K562 (cell line): ENCODE measurements around the gene CLDN7. TPM values are rescaled to one million over a fixed set of nuclear protein-coding genes. Genes with fewer than 3 reads are reported as not detected.

Experiments used
- BCOR ChIP-seq: fragments of 450-650 bp; IDR thresholded peaks from 2 replicates; pipeline ENCODE4 v1.6.1; 2016
- BRCA1 ChIP-seq, 2 experiments: fragments of 450-650 bp in 1 of 2; sonication (generic) in 1 of 2; formaldehyde crosslinking in 1 of 2; IDR thresholded peaks; 2 replicates each; pipeline versions ENCODE4 v1.5.0 to v1.6.1; 2017 to 2020; ENCODE audit warnings: mild to moderate bottlenecking in 1 of 2, missing genetic modification reagents in 1 of 2
- CBX5 ChIP-seq: IDR thresholded peaks from 2 replicates; pipeline ENCODE4 v1.6.1; 2014; ENCODE audit warnings: low read depth, borderline replicate concordance
- E2F6 ChIP-seq, 2 experiments: IDR thresholded peaks; 2 replicates each; pipeline ENCODE4 v1.6.1; 2011; ENCODE audit warnings: borderline replicate concordance in 1 of 2, control low read depth in 1 of 2, low read depth in 1 of 2, low read length in 1 of 2, mild to moderate bottlenecking in 1 of 2, mixed read lengths in 1 of 2, moderate library complexity in 1 of 2; ENCODE audit not compliant: insufficient read depth in 1 of 2, insufficient read length in 1 of 2, poor library complexity in 1 of 2, severe bottlenecking in 1 of 2; ENCODE audit errors: extremely low read depth in 1 of 2
- ETS2 ChIP-seq: IDR thresholded peaks from 2 replicates; pipeline ENCODE4 v1.6.1; 2016; ENCODE audit warnings: borderline replicate concordance, missing genetic modification characterization, mild to moderate bottlenecking, moderate library complexity, missing compliant biosample characterization; ENCODE audit not compliant: poor library complexity, severe bottlenecking
- GABPB1 ChIP-seq: sonication (generic); formaldehyde crosslinking; IDR thresholded peaks from 2 replicates; pipeline ENCODE4 v1.8.0; 2022; ENCODE audit warnings: mild to moderate bottlenecking, missing genetic modification reagents
- GMEB1 ChIP-seq: fragments of 250-450 bp; sonication (Bioruptor Pico); IDR thresholded peaks from 2 replicates; pipeline ENCODE4 v1.4.0; 2020; ENCODE audit warnings: mild to moderate bottlenecking
- KLF10 ChIP-seq: fragments of 250-450 bp; sonication (Bioruptor Pico); IDR thresholded peaks from 2 replicates; pipeline ENCODE4 v1.6.1; 2021; ENCODE audit warnings: matching md5 sums
- MBD2 ChIP-seq: sonication (generic); IDR thresholded peaks from 2 replicates; pipeline ENCODE4 v1.6.1; 2016; ENCODE audit warnings: low read depth, borderline replicate concordance
- MCM2 ChIP-seq: fragments of 450-650 bp; IDR thresholded peaks from 2 replicates; pipeline ENCODE4 v1.6.1; 2017; ENCODE audit warnings: low read depth, mild to moderate bottlenecking
- SRF ChIP-seq, 2 experiments: fragments of 250-450, 450-650 bp in 1 of 2; sonication (Bioruptor Pico) in 1 of 2; sonication (generic) in 1 of 2; formaldehyde crosslinking; IDR thresholded peaks; 2 replicates each; pipeline versions ENCODE4 v1.5.0 to v1.5.1; 2020 to 2022; ENCODE audit warnings: mild to moderate bottlenecking in 1 of 2, missing genetic modification reagents in 1 of 2
- TAF7 ChIP-seq: fragments of 450-650 bp; IDR thresholded peaks from 2 replicates; pipeline ENCODE4 v1.6.1; 2016; ENCODE audit warnings: missing genetic modification characterization, missing compliant biosample characterization
- TBL1XR1 ChIP-seq, 2 experiments: IDR thresholded peaks; 2 replicates each; pipeline ENCODE4 v1.6.1; 2012; ENCODE audit warnings: improper control_type of control experiment in 2 of 2, low read length in 2 of 2, mild to moderate bottlenecking in 1 of 2
- ZBTB7A ChIP-seq: IDR thresholded peaks from 2 replicates; pipeline ENCODE4 v1.6.1; 2011; ENCODE audit warnings: low read depth, mild to moderate bottlenecking, low read length, moderate library complexity, borderline replicate concordance; ENCODE audit not compliant: control insufficient read depth
- ZFP36 ChIP-seq: fragments of 150-350 bp; IDR thresholded peaks from 2 replicates; pipeline ENCODE4 v1.6.1; 2018; ENCODE audit warnings: low read length, low read depth; ENCODE audit not compliant: partially characterized antibody
- ZNF121 ChIP-seq: sonication (generic); formaldehyde crosslinking; conservative IDR thresholded peaks from 2 replicates; pipeline ENCODE4 v1.8.0; 2022; ENCODE audit warnings: missing genetic modification reagents
- ZNF224 ChIP-seq: sonication (generic); formaldehyde crosslinking; IDR thresholded peaks from 2 replicates; pipeline ENCODE4 v1.8.0; 2022; ENCODE audit warnings: mild to moderate bottlenecking, missing genetic modification reagents
- polyA plus RNA-seq, 8 experiments: library from polyadenylated mRNA; depleted of rRNA in 4 of 8; stranded (reverse) in 5 of 8; unstranded in 3 of 8; fragments of >200 nt; fragmentation: Nextera tagmentation in 2 of 8; fragmentation: Illumina TruSeq in 1 of 8; extraction: Ambion mirVana in 2 of 8; extraction: Trizol in 1 of 8; gene quantifications; 2 replicates each; pipeline versions ENCODE4 v1.2.1 to v1.2.3, GENCODE V29; 2011 to 2014; ENCODE audit warnings: inconsistent platforms in 1 of 8, missing spikeins in 1 of 8
- total RNA-seq, 7 experiments: library from RNA; depleted of rRNA in 6 of 7; stranded (reverse); fragments of >200 nt in 6 of 7; fragmentation: Illumina TruSeq in 2 of 7; extraction: Trizol in 2 of 7; gene quantifications; 2 replicates each; pipeline versions ENCODE4 v1.2.1 to v1.2.3, GENCODE V29; 2011 to 2021; ENCODE audit warnings: low replicate concordance in 1 of 7
- TF ChIP-seq, protein P1 (sequence below), 2 experiments: fragments of 200-800 bp in 1 of 2; sonication (Bioruptor generic) in 1 of 2; sonication (generic) in 1 of 2; formaldehyde crosslinking in 1 of 2; IDR thresholded peaks in 1 of 2; conservative IDR thresholded peaks in 1 of 2; 2 replicates each; pipeline versions ENCODE4 v1.5.0 to v1.6.1; 2016 to 2020; ENCODE audit warnings: missing compliant biosample characterization in 1 of 2, missing genetic modification characterization in 1 of 2, missing genetic modification reagents in 1 of 2

The CLDN7 gene
- total and polyA plus RNA-seq, 9 of the 15 experiments (the other 6 are each of a cell fraction or from before 2014, with no cell fraction given), result 2.2 to 14.5 (median 7.6) TPM

DNA sequence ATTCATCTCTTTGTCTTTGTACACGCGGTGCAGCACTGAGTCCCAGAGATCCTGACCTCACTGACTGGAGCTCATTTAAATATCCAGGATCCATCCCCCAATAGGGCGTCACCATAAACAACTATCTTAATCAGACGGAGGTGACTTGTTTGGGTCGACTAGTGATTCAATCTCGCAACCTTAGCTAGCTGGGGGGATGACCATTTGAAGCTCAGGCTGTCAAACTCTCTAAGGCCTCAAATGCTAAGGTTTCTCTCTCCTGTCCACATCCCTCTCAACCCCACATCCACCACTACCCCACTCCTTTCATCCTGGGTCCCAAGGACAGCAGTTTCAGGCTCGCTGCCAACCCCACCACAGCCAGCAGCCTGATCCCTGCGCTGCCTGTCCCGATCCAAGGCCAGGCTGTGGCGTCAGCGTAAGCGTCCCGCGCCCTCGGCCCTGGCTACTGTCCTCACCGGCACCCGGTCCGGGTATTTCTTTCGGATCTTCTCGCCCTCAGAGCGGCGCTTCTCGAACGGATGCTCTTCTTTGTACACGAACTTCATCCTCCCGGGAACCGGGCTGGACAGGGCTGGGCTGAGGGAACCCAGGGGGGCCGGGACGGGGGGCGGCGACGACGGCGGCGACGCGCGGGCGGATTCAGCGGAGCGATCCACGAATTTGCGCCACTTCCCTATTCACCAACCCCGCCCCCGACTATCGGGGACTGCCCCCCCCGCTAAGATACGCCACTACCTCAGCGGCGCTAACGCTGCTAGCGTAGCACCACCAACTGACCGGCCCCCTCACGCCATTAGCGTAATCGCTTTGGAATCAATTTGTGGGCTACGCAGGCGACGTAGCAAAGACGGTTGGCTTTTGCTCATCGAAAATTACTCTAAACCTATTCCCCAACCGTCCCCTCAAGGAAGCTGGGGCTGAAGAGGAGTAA is 20.2 kb downstream of the CLDN7 start, which contains the start of gene GABARAP (continued):
- TF ChIP-seq ZFP36 (no peak), MBD2 (0 out of 2 replicates have a peak, but pooled peaks have one; percentile 12), BRCA1 (IDR thresholded peaks at IDR 0.05) (no peak), BRCA1 (CRISPR knock-in tag; IDR thresholded peaks at IDR 0.05) (no peak), MCM2 (no peak), ZBTB7A (peak; percentile 71; the same call in 1 of the 2 replicates), CBX5 (no peak), E2F6 (IDR thresholded peaks at IDR 0.05; ENCODE audit: borderline replicate concordance in 1 of 2, extremely low read depth in 1 of 2, insufficient read depth in 1 of 2, insufficient read length in 1 of 2, low read depth in 1 of 2, low read length in 1 of 2, poor library complexity in 1 of 2, severe bottlenecking in 1 of 2) (no peak), TBL1XR1 (IDR thresholded peaks at IDR 0.05; ENCODE audit: low read length in 2 of 2) (0 out of 4 replicates have a peak, but pooled peaks of 1 of the 2 experiments have one; percentile 31), GABPB1 (CRISPR knock-in tag) (peak; percentile 49; the same call in 1 of the 2 replicates), ZNF121 (CRISPR knock-in tag) (no peak), ETS2 (tag) (no peak), GMEB1 (peak; percentile 42; the same call in 1 of the 2 replicates), BCOR (no peak), KLF10 (CRISPR knock-in tag) (no peak), SRF (CRISPR knock-in tag; IDR thresholded peaks at IDR 0.05) (0 out of 4 replicates have a peak, but pooled peaks of 1 of the 2 experiments have one; percentile 21), TAF7 (0 out of 2 replicates have a peak, but pooled peaks have one; percentile 47), ZNF224 (no peak)
- TF ChIP-seq, protein P1, sequence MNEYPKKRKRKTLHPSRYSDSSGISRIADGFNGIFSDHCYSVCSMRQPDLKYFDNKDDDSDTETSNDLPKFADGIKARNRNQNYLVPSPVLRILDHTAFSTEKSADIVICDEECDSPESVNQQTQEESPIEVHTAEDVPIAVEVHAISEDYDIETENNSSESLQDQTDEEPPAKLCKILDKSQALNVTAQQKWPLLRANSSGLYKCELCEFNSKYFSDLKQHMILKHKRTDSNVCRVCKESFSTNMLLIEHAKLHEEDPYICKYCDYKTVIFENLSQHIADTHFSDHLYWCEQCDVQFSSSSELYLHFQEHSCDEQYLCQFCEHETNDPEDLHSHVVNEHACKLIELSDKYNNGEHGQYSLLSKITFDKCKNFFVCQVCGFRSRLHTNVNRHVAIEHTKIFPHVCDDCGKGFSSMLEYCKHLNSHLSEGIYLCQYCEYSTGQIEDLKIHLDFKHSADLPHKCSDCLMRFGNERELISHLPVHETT (CRISPR knock-in tag; conservative IDR thresholded peaks at IDR 0.05 in 1 of 2, IDR thresholded peaks at IDR 0.05 in 1 of 2), result peak in 1 of 2 experiments; percentile 31; a peak in 1 of 4 replicates
